Neural cell (in vitro differentiated cells): ENCODE results near the gene ALOXE3. TPM values are rescaled to one million over a fixed set of nuclear protein-coding genes. Genes with fewer than 3 reads are reported as not detected.

Experiments
- H2AFZ ChIP-seq: fragments of 200-600, 300-800 bp; sonication (generic), shearing (Covaris generic); 2 replicates; pipeline ENCODE4 v1.6.0; 2014; ENCODE audit warnings: low read depth, mild to moderate bottlenecking, antibody characterized with exemption, low read length, moderate library complexity
- H3F3A ChIP-seq: fragments of 200-600 bp; shearing (Covaris generic); 2 replicates; pipeline ENCODE4 v1.6.1; 2016; ENCODE audit warnings: mild to moderate bottlenecking, moderate library complexity, mixed read lengths, antibody characterized with exemption, low read length; ENCODE audit not compliant: insufficient read depth, poor library complexity, severe bottlenecking
- H3K27ac ChIP-seq: fragments of 200-600, 300-800 bp; sonication (generic), shearing (Covaris generic); 2 replicates; pipeline ENCODE4 v1.5.1; 2014; ENCODE audit warnings: mild to moderate bottlenecking, low read length, moderate library complexity
- H3K27me3 ChIP-seq: fragments of 300-800, 200-600 bp; sonication (generic), shearing (Covaris generic); 2 replicates; pipeline ENCODE4 v1.6.0; 2014; ENCODE audit warnings: mild to moderate bottlenecking, low read depth, low read length, moderate library complexity; ENCODE audit not compliant: insufficient read depth
- H3K36me3 ChIP-seq: fragments of 300-800, 200-600 bp; sonication (generic), shearing (Covaris generic); 2 replicates; pipeline ENCODE4 v1.5.1; 2014; ENCODE audit warnings: mild to moderate bottlenecking, antibody characterized with exemption, low read length, moderate library complexity; ENCODE audit not compliant: insufficient read depth
- H3K4me2 ChIP-seq: fragments of 300-800, 200-600 bp; sonication (generic), shearing (Covaris generic); 2 replicates; pipeline ENCODE4 v1.6.0; 2014; ENCODE audit warnings: mild to moderate bottlenecking, low read length
- H3K4me3 ChIP-seq: fragments of 300-800, 200-600 bp; sonication (generic), shearing (Covaris generic); 2 replicates; pipeline ENCODE4 v1.5.1; 2014; ENCODE audit warnings: mild to moderate bottlenecking, low read length, moderate library complexity
- H3K79me2 ChIP-seq: fragments of 200-600 bp; shearing (Covaris generic); replicated peaks from 2 replicates; pipeline ENCODE4 v1.6.0; 2014; ENCODE audit warnings: mild to moderate bottlenecking, low read length, moderate library complexity; ENCODE audit not compliant: insufficient read depth
- H3K9ac ChIP-seq: fragments of 300-800, 200-600 bp; sonication (generic), shearing (Covaris generic); 2 replicates; pipeline ENCODE4 v1.6.1; 2016; ENCODE audit warnings: mild to moderate bottlenecking, low read length, mixed read lengths
- H3K9me2 ChIP-seq: fragments of 200-600 bp; shearing (Covaris generic); 2 replicates; pipeline ENCODE4 v1.6.1; 2016; ENCODE audit warnings: mild to moderate bottlenecking, low read length, mixed read lengths; ENCODE audit not compliant: insufficient read depth
- H3K9me3 ChIP-seq: fragments of 200-600, 300-800 bp; sonication (generic), shearing (Covaris generic); 2 replicates; pipeline ENCODE4 v1.6.1; 2016; ENCODE audit warnings: mild to moderate bottlenecking, mixed run types, low read length, moderate library complexity, mixed read lengths
- H4K20me1 ChIP-seq: fragments of 200-600 bp; shearing (Covaris generic); 2 replicates; pipeline ENCODE4 v1.6.1; 2016; ENCODE audit warnings: mild to moderate bottlenecking, mixed run types; ENCODE audit not compliant: insufficient read depth
- CTCF ChIP-seq: fragments of 450-650 bp; IDR thresholded peaks from 2 replicates; pipeline ENCODE4 v1.5.1; 2014; ENCODE audit warnings: antibody characterized with exemption, mild to moderate bottlenecking, moderate library complexity; ENCODE audit not compliant: poor library complexity, severe bottlenecking
- RAD21 ChIP-seq: fragments of 450-650 bp; conservative IDR thresholded peaks from 2 replicates; pipeline ENCODE4 v1.6.1; 2014; ENCODE audit warnings: antibody characterized with exemption, mild to moderate bottlenecking, moderate library complexity
- REST ChIP-seq: IDR thresholded peaks from 2 replicates; pipeline ENCODE4 v1.6.1; 2012; ENCODE audit warnings: borderline replicate concordance
- TAF1 ChIP-seq: IDR thresholded peaks from 2 replicates; pipeline ENCODE4 v1.6.1; 2012; ENCODE audit warnings: low read depth
- polyA plus RNA-seq: library from polyadenylated mRNA; depleted of rRNA; stranded (reverse); fragments of >200 nt; gene quantifications from 2 replicates; pipeline ENCODE4 v1.2.3, GENCODE V29; 2014

ALOXE3 gene
- polyA plus RNA-seq, 1 donor from 2014 or later: 0.77 TPM

DNA sequence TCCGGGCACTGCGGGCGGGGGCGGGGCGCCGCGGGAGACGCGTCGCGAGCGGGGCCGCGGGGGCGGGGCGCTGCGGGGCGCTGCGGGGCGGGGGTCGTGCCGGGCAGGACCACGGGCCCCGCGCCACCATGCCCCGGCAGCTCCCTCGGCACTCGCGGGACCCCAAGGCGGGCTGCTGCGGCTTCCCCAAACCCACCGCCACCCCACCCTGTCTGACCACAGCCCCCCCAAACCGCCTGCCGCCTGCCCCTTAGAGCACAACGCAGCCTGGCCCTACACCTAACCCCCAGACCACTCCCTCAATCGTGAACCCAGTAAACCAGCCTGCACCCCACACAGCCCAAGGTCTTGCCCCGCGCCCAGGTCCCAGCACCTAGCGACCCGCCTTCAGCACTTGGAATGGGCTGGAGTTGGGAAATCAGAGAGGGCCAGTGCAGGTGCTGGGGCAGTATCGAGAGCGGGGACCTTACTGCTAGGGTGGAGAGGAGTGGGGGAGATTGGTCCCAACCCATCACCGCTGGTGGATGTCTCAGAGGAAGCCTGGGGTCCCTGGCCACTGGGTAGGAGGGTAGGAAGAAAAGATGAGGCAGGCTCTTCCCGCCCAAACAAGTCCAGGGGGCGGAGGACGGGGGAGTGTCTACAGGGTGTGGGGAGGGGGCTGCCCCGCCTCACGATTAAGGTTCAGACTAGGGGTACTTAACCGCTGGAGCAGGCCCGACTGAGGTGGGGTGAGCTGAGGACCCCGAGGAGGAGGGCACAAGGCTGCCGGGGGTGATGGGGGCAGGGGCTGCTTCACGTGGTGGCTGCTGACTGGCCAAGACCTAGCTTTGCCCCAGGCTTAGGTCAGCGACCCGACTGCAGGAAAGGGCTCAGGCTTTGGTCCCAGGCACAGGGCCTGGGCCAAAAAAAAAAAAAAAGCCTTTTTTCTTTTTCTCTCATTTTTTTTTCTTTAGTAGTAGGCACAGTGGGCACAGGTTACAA lies 45.0 kb upstream of the ALOXE3 start:
- no peaks in the 10 kb centered on the region for H3F3A ChIP-seq

More for the DNA sequence above, 45.0 kb upstream of the ALOXE3 start:
- no peaks in the 10 kb centered on the region for H3K9me3 ChIP-seq
- H3K4me3 ChIP-seq: peak overlapping the region; percentile 94
- H3K9ac ChIP-seq: peak overlapping the region; percentile 99
- peak overlapping the region; percentile 96 for H2AFZ ChIP-seq
- H3K4me2 ChIP-seq: peak overlapping the region; percentile 62
- H3K36me3 ChIP-seq: no peaks in the 10 kb centered on the region
- H4K20me1 ChIP-seq: peaks cover 11% of the 10 kb centered on the region
- H3K79me2 ChIP-seq: peaks cover 44% of the 10 kb centered on the region
- no peak for TF ChIP-seq CTCF
- TF ChIP-seq REST: no peak
- TF ChIP-seq TAF1: no peak
- TF ChIP-seq RAD21: no peak
- no peaks in the 10 kb centered on the region for H3K9me2 ChIP-seq
- peak overlapping the region; percentile 91 for H3K27ac ChIP-seq
- H3K27me3 ChIP-seq: no peaks in the 10 kb centered on the region
